AG09309 (cell line): ENCODE data around the gene EIF2S3.

Source experiments
- DNase-seq: peaks from one replicate; pipeline ENCODE4 v3.0.0-alpha.2; 2010; ENCODE audit warnings: low read depth
- H3K4me3 ChIP-seq: 2 replicates; pipeline ENCODE4 v1.5.1; 2011; ENCODE audit warnings: mild to moderate bottlenecking, low read depth, low read length, moderate library complexity; ENCODE audit not compliant: control insufficient read depth
- CTCF ChIP-seq: IDR thresholded peaks from 2 replicates; pipeline ENCODE4 v1.5.1; 2011; ENCODE audit warnings: mild to moderate bottlenecking, low read depth, low read length, inconsistent platforms; ENCODE audit not compliant: insufficient read depth, control insufficient read depth; ENCODE audit errors: missing control alignments

Gene EIF2S3

GRCh38 chrX:24125028-24125612 is 70.4 kb downstream of the EIF2S3 start:
- TF ChIP-seq CTCF = no peak
- no peak for DNase-seq
- H3K4me3 ChIP-seq = no peak overlapping the region
